Right lobe of liver (tissue), 6 donors: ENCODE results near the gene TXLNB. TPM values are rescaled to one million over a fixed set of nuclear protein-coding genes. Genes with fewer than 3 reads are reported as not detected.

Experiments
- ATAC-seq, 4 donors: fragments of 200-7000 bp; cut with Tn5 transposase; one replicate each; pipeline ENCODE4 v1.9.1; 2020; ENCODE audit warnings: mild to moderate bottlenecking in 4 of 4, moderate library complexity in 4 of 4
- DNase-seq, 3 donors: peaks; one replicate each; pipeline ENCODE4 v3.0.0-alpha.2; 2020
- H3K27ac ChIP-seq, 3 donors: fragments of 200-600 bp; one replicate each; pipeline ENCODE4 v1.8.0; 2022
- H3K27me3 ChIP-seq, 2 donors: fragments of 200-600 bp; one replicate each; pipeline ENCODE4 v1.8.0; 2022
- H3K36me3 ChIP-seq, 4 donors: fragments of 200-600 bp; sonication (generic) in 1 of 4; one replicate each; pipeline versions ENCODE4 v1.5.1 to v1.8.0; 2017 to 2022; ENCODE audit warnings: control low read depth in 1 of 4
- H3K4me1 ChIP-seq, 4 donors: fragments of 200-600 bp; sonication (generic) in 1 of 4; one replicate each; pipeline versions ENCODE4 v1.5.1 to v1.8.0; 2017 to 2022; ENCODE audit warnings: control low read depth in 1 of 4
- H3K4me3 ChIP-seq, 3 donors: fragments of 200-600 bp; one replicate each; pipeline ENCODE4 v1.8.0; 2022
- H3K9me3 ChIP-seq, 4 donors: fragments of 200-600 bp; sonication (generic) in 1 of 4; one replicate each; pipeline versions ENCODE4 v1.5.1 to v1.8.0; 2017 to 2022; ENCODE audit warnings: control low read depth in 1 of 4
- CTCF ChIP-seq, 4 donors: fragments of 200-600 bp in 3 of 4; fragments of 450-650 bp in 1 of 4; IDR thresholded peaks; one replicate each; pipeline versions ENCODE4 v1.5.1 to v1.8.0; 2016 to 2022; ENCODE audit warnings: antibody characterized with exemption in 4 of 4, mild to moderate bottlenecking in 2 of 4
- POLR2A ChIP-seq: fragments of 450-650 bp; IDR thresholded peaks from one replicate; pipeline ENCODE4 v1.6.1; 2017; ENCODE audit warnings: antibody characterized with exemption, mild to moderate bottlenecking
- WGBS: methylation state at CpG from one replicate; pipeline ENCODE4 v1.1.6; 2018; ENCODE audit warnings: low coverage, low lambda C conversion rate; ENCODE audit not compliant: insufficient coverage; ENCODE audit errors: missing lambda C conversion rate; 5-methylcytosine and 5-hydroxymethylcytosine counted together
- intact Hi-C, 2 donors: fragments of 100-400 bp; cut with DNase I; formaldehyde crosslinking; loops; one replicate each; pipeline versions ENCODE4 v1.11.2 to v1.14.1; 2022
- total RNA-seq, 6 experiments: library from RNA; depleted of rRNA in 2 of 6; stranded (reverse); fragments of >200 nt in 2 of 6; fragmentation: NEBNext Ultra II Directional in 3 of 6; extraction: Animal tissue kit (Norgen Biotek cat#: 25700) in 3 of 6; gene quantifications; one replicate each; pipeline versions ENCODE4 v1.1.0 to v1.2.4, GENCODE V29; 2016 to 2023
- donor health status: DM: no; HTN: yes; CAD: no.
- donor health status: DM: no; HTN: no; CAD: no.
- donor health status: DM: no; HTN: no; CAD: no.
- donor health status: DM: no; HTN: yes; CAD: no.
- donor health status: DM: no; HTN: yes; CAD: no.

Gene TXLNB
- total RNA-seq, 6 experiments from 2014 or later: 0.04 to 0.50 (median 0.14) TPM

- intact Hi-C loops: no loop called here
- Histone ChIP-seq H3K36me3 (no peaks in the 10 kb centered on the region), H3K4me3 (no peak overlapping the region), H3K27ac (no peak overlapping the region), H3K4me1 (no peaks in the 10 kb centered on the region), H3K27me3 (no peaks in the 10 kb centered on the region), H3K9me3 (no peaks in the 10 kb centered on the region)
- ATAC-seq (no peak), DNase-seq (no peak)
- 51% methylated on average over 2 of the region's 2 CpGs for WGBS
- TF ChIP-seq POLR2A: no peak
- no peak for TF ChIP-seq CTCF (IDR thresholded peaks at IDR 0.05)
Observed at GRCh38 chr6:139320081-139320480, 28.3 kb upstream of the TXLNB start.

GRCh38 chr6:139316622-139317317 lies 25.0 kb upstream of the TXLNB start:
- Histone ChIP-seq H3K27me3 (no peaks in the 10 kb centered on the region), H3K9me3 (no peaks in the 10 kb centered on the region), H3K4me1 (no peaks in the 10 kb centered on the region), H3K4me3 (no peak overlapping the region), H3K36me3 (no peaks in the 10 kb centered on the region), H3K27ac (no peak overlapping the region)
- ATAC-seq: no peak
- no peak for TF ChIP-seq CTCF (IDR thresholded peaks at IDR 0.05)
- TF ChIP-seq POLR2A: no peak
- WGBS: 79% methylated on average over 2 of the region's 2 CpGs
- DNase-seq: no peak
- intact Hi-C loops: no loop called here

GRCh38 chr6:139313784-139314545 lies 22.2 kb upstream of the TXLNB start:
- intact Hi-C loops: no loop called here
- ATAC-seq: no peak
- no peak for TF ChIP-seq CTCF (IDR thresholded peaks at IDR 0.05)
- TF ChIP-seq POLR2A: no peak

GRCh38 chr6:139313229-139313628 lies 21.4 kb upstream of the TXLNB start:
- ATAC-seq: no peak

More at GRCh38 chr6:139313784-139314545, 22.2 kb upstream of the TXLNB start:
- H3K27me3 ChIP-seq: no peaks in the 10 kb centered on the region
- no peak for DNase-seq
- H3K4me3 ChIP-seq: no peak overlapping the region
- peaks cover 0 to 9% (median 0%) of the 10 kb centered on the region in 4 donors for H3K4me1 ChIP-seq
- 51% methylated on average over 6 of the region's 6 CpGs for WGBS
- H3K9me3 ChIP-seq: no peaks in the 10 kb centered on the region
- H3K36me3 ChIP-seq: no peaks in the 10 kb centered on the region
- H3K27ac ChIP-seq: no peak overlapping the region

More at GRCh38 chr6:139313229-139313628, 21.4 kb upstream of the TXLNB start:
- intact Hi-C loops: no loop called here
- no peak for TF ChIP-seq POLR2A
- no peak for TF ChIP-seq CTCF (IDR thresholded peaks at IDR 0.05)
- H3K27ac ChIP-seq: no peak overlapping the region
- no peak overlapping the region for H3K4me3 ChIP-seq
- H3K27me3 ChIP-seq: no peaks in the 10 kb centered on the region
- no peaks in the 10 kb centered on the region for H3K36me3 ChIP-seq
- no peaks in the 10 kb centered on the region for H3K9me3 ChIP-seq
- no peak for DNase-seq
- whole genome bisulfite sequencing: 91% methylated on average over 5 of the region's 7 CpGs
- peaks cover 0 to 12% (median 0%) of the 10 kb centered on the region in 4 donors for H3K4me1 ChIP-seq
